Measurements from ENCODE around the gene KCNMA1. TPM values are rescaled to one million over a fixed set of nuclear protein-coding genes. Genes with fewer than 3 reads are reported as not detected.

KCNMA1 gene
- total RNA-seq, 1 experiment from 2014 or later = 0.49 TPM

GRCh38 chr10:77306666-77307065 lies 330.9 kb downstream of the KCNMA1 start:
- RAD21 ChIA-PET (ENCODE audit: low non-redundant PET in 1 of 2, low total read pairs in 2 of 2, uncharacterized antibody in 2 of 2, unreplicated experiment in 2 of 2) = no interaction called here
- intact Hi-C loops (cut with micrococcal nuclease) = no loop called here
- CTCF ChIA-PET = no interaction called here
- Histone ChIP-seq H3K4me2 (ENCODE audit: low read length) (no peak overlapping the region), H3K9ac (ENCODE audit: low read length) (no peak overlapping the region), H4K20me1 (ENCODE audit: insufficient read depth) (no peaks in the 10 kb centered on the region), H3K4me3 (replicated peaks in 1 of 2; ENCODE audit: low read depth in 1 of 2, low read length in 2 of 2) (no peak overlapping the region), H2AFZ (ENCODE audit: low read depth, low read length, poor library complexity, severe bottlenecking) (no peak overlapping the region), H3K27ac (ENCODE audit: low read depth, low read length) (no peak overlapping the region), H3K9me2 (ENCODE audit: insufficient read depth) (no peaks in the 10 kb centered on the region), H3K36me3 (ENCODE audit: control insufficient read depth in 1 of 2, insufficient read depth in 2 of 2, low read length in 2 of 2) (no peaks in the 10 kb centered on the region), H3K27me3 (ENCODE audit: insufficient read depth, low read length) (peaks cover 52% of the 10 kb centered on the region), H3K4me1 (ENCODE audit: control insufficient read depth in 1 of 2, insufficient read depth in 2 of 2, low read length in 2 of 2) (no peaks in the 10 kb centered on the region), H3K79me2 (ENCODE audit: insufficient read depth, low read length) (no peaks in the 10 kb centered on the region), H3K9me3 (ENCODE audit: control insufficient read depth in 1 of 2, insufficient read depth in 1 of 2, low read depth in 1 of 2, low read length in 2 of 2) (no peaks in the 10 kb centered on the region)
- no peak for TF ChIP-seq ZBTB33 (IDR thresholded peaks at IDR 0.05; ENCODE audit: extremely low read depth, insufficient replicate concordance, low read length)
- TF ChIP-seq FOSL1 (IDR thresholded peaks at IDR 0.05; ENCODE audit: low read depth) = no peak
- TF ChIP-seq CBX3 (IDR thresholded peaks at IDR 0.05; ENCODE audit: low read depth) = no peak
- TF ChIP-seq SP1 (IDR thresholded peaks at IDR 0.05; ENCODE audit: low read depth) = no peak
- no peak for TF ChIP-seq SIN3A (IDR thresholded peaks at IDR 0.05; ENCODE audit: low read depth)
- TF ChIP-seq EGR1 (IDR thresholded peaks at IDR 0.05; ENCODE audit: low read depth) = no peak
- TF ChIP-seq CTCF (IDR thresholded peaks at IDR 0.05 in 2 of 3, conservative IDR thresholded peaks at IDR 0.05 in 1 of 3; ENCODE audit: borderline replicate concordance in 1 of 3, insufficient read depth in 1 of 3, low read depth in 2 of 3, low read length in 2 of 3) = no peak
- no peak for TF ChIP-seq REST (IDR thresholded peaks at IDR 0.05; ENCODE audit: low read depth)
- DNase-seq (ENCODE audit: low read depth, low spot score) (no peak), ATAC-seq (no peak)
- POLR2A ChIA-PET = no interaction called here
- no TSS peak for BruUV-seq (replicated peaks)

Measured in HCT116 (cell line).